Measurements from ENCODE around the gene RLN3. TPM values are rescaled to one million over a fixed set of nuclear protein-coding genes. Genes with fewer than 3 reads are reported as not detected.

Gene RLN3
- total and polyA plus RNA-seq, 9 of the 15 experiments (the other 6 are each of a cell fraction or from before 2014, with no cell fraction given) = 0.31 to 1.2 (median 0.71) TPM; not detected in 6

DNA sequence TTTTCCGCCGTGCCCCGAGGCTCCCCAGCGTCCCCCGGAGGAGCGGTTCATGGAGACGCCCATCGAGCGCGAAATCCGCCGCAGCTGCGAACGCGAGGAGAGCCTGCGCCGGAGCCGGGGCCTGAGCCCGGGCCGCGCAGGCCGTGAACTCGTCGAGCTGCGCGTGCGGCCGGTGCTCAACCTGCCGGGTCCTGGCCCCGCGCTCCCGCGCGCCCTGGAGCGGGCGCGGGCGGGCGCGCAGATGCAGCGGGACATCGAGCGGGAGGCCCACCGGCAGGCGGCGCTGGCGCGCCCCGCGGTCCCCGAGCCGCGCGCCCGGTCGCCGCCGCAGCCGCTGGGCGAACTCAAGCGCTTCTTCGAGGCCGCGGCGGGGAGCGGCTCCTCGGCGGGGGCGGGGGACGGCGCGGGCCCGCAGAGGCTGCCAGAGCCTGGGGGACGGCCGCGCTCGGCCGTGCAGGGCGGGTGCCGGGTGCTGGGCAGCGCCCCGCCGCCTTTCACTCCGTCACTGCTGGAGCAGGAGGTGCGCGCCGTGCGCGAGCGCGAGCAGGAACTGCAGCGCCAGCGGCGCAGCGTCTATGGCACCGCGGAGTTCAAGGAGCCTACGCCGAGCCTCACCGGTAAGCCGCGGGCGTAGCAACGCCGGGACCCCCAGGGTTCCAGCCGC is 45.4 kb downstream of the RLN3 start (continued):
- TF ChIP-seq ZNF12 (CRISPR knock-in tag; IDR thresholded peaks at IDR 0.05) = no peak
- TF ChIP-seq DNMT1 (IDR thresholded peaks at IDR 0.05) = no peak
- TF ChIP-seq, protein P1, sequence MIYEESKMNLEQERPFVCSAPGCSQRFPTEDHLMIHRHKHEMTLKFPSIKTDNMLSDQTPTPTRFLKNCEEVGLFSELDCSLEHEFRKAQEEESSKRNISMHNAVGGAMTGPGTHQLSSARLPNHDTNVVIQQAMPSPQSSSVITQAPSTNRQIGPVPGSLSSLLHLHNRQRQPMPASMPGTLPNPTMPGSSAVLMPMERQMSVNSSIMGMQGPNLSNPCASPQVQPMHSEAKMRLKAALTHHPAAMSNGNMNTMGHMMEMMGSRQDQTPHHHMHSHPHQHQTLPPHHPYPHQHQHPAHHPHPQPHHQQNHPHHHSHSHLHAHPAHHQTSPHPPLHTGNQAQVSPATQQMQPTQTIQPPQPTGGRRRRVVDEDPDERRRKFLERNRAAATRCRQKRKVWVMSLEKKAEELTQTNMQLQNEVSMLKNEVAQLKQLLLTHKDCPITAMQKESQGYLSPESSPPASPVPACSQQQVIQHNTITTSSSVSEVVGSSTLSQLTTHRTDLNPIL (CRISPR knock-in tag; IDR thresholded peaks at IDR 0.05) = no peak
- no peak for TF ChIP-seq SMARCC2 (IDR thresholded peaks at IDR 0.05; ENCODE audit: low read depth)
- TF ChIP-seq, protein P2, sequence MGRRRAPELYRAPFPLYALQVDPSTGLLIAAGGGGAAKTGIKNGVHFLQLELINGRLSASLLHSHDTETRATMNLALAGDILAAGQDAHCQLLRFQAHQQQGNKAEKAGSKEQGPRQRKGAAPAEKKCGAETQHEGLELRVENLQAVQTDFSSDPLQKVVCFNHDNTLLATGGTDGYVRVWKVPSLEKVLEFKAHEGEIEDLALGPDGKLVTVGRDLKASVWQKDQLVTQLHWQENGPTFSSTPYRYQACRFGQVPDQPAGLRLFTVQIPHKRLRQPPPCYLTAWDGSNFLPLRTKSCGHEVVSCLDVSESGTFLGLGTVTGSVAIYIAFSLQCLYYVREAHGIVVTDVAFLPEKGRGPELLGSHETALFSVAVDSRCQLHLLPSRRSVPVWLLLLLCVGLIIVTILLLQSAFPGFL (CRISPR knock-in tag; IDR thresholded peaks at IDR 0.05) = 0 out of 2 replicates have a peak, but pooled peaks have one; percentile 64
- no peak for TF ChIP-seq PHB2 (IDR thresholded peaks at IDR 0.05; ENCODE audit: low read depth)
- TF ChIP-seq, protein P3, sequence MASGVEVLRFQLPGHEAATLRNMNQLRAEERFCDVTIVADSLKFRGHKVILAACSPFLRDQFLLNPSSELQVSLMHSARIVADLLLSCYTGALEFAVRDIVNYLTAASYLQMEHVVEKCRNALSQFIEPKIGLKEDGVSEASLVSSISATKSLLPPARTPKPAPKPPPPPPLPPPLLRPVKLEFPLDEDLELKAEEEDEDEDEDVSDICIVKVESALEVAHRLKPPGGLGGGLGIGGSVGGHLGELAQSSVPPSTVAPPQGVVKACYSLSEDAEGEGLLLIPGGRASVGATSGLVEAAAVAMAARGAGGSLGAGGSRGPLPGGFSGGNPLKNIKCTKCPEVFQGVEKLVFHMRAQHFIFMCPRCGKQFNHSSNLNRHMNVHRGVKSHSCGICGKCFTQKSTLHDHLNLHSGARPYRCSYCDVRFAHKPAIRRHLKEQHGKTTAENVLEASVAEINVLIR (CRISPR knock-in tag; IDR thresholded peaks at IDR 0.05) = no peak
- no peak for TF ChIP-seq ZFPM2 (CRISPR knock-in tag; IDR thresholded peaks at IDR 0.05)
- peak; percentile 14 for TF ChIP-seq PCBP1 (IDR thresholded peaks at IDR 0.05; ENCODE audit: low read depth, low read length, poor library complexity, severe bottlenecking)
- no peak for TF ChIP-seq ZKSCAN1 (IDR thresholded peaks at IDR 0.05; ENCODE audit: low read depth, low read length)
- TF ChIP-seq MTA3 (IDR thresholded peaks at IDR 0.05; ENCODE audit: borderline replicate concordance) = no peak
- no peak for TF ChIP-seq ZNF707 (CRISPR knock-in tag; conservative IDR thresholded peaks at IDR 0.05)
- no peak for TF ChIP-seq ESRRB (CRISPR knock-in tag; IDR thresholded peaks at IDR 0.05; ENCODE audit: borderline replicate concordance)
- TF ChIP-seq EP400 (IDR thresholded peaks at IDR 0.05) = no peak
- TF ChIP-seq NBN (IDR thresholded peaks at IDR 0.05; ENCODE audit: low read depth) = no peak
- TF ChIP-seq, protein P4, sequence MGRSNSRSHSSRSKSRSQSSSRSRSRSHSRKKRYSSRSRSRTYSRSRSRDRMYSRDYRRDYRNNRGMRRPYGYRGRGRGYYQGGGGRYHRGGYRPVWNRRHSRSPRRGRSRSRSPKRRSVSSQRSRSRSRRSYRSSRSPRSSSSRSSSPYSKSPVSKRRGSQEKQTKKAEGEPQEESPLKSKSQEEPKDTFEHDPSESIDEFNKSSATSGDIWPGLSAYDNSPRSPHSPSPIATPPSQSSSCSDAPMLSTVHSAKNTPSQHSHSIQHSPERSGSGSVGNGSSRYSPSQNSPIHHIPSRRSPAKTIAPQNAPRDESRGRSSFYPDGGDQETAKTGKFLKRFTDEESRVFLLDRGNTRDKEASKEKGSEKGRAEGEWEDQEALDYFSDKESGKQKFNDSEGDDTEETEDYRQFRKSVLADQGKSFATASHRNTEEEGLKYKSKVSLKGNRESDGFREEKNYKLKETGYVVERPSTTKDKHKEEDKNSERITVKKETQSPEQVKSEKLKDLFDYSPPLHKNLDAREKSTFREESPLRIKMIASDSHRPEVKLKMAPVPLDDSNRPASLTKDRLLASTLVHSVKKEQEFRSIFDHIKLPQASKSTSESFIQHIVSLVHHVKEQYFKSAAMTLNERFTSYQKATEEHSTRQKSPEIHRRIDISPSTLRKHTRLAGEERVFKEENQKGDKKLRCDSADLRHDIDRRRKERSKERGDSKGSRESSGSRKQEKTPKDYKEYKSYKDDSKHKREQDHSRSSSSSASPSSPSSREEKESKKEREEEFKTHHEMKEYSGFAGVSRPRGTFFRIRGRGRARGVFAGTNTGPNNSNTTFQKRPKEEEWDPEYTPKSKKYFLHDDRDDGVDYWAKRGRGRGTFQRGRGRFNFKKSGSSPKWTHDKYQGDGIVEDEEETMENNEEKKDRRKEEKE (IDR thresholded peaks at IDR 0.05; ENCODE audit: borderline replicate concordance in 1 of 2, control insufficient read depth in 1 of 2, low read depth in 2 of 2, low read length in 1 of 2) = 0 out of 4 replicates have a peak, but pooled peaks of 1 of the 2 experiments have one; percentile 66

All from K562 (cell line).